ENCODE measurements around the gene TACR3. TPM values are rescaled to one million over a fixed set of nuclear protein-coding genes. Genes with fewer than 3 reads are reported as not detected.
A peak's percentile ranks its signal among the peaks of the same experiment; 100 is the strongest.
"Not testable (repeated sequence)": the region's sequence is repeated elsewhere in the genome, so short reads cannot be mapped to it uniquely, and the experiment has no call there.

The TACR3 gene
- total and polyA plus RNA-seq, 4 donors = 1.2 to 8.2 (median 5.1) TPM

- H3K36me3 ChIP-seq (ENCODE audit: control insufficient read depth, insufficient read depth, low read length) = no peaks in the 10 kb centered on the region
- H3K4me1 ChIP-seq (ENCODE audit: control insufficient read depth, insufficient read depth, low read length) = no peaks in the 10 kb centered on the region
- no peak overlapping the region for H3K27ac ChIP-seq (ENCODE audit: low read depth, low read length)
- no peaks in the 10 kb centered on the region for H3K9me3 ChIP-seq (ENCODE audit: control insufficient read depth, insufficient read depth, low read length)
- no peaks in the 10 kb centered on the region for H3K27me3 ChIP-seq (ENCODE audit: control insufficient read depth, insufficient read depth, low read length)
- no peak for DNase-seq (ENCODE audit: low read depth in 4 of 6, low spot score in 6 of 6)
- no peak overlapping the region for H3K4me3 ChIP-seq (ENCODE audit: low read depth, low read length)
Measured at GRCh38 chr4:103692615-103693014, 27.2 kb downstream of the TACR3 start.

- DNase-seq (ENCODE audit: low read depth in 4 of 6, low spot score in 6 of 6) = no peak
- no peaks in the 10 kb centered on the region for H3K27me3 ChIP-seq (ENCODE audit: control insufficient read depth, insufficient read depth, low read length)
- no peaks in the 10 kb centered on the region for H3K4me1 ChIP-seq (ENCODE audit: control insufficient read depth, insufficient read depth, low read length)
- peaks cover 4% of the 10 kb centered on the region for H3K9me3 ChIP-seq (ENCODE audit: control insufficient read depth, insufficient read depth, low read length)
- no peaks in the 10 kb centered on the region for H3K36me3 ChIP-seq (ENCODE audit: control insufficient read depth, insufficient read depth, low read length)
- 86% methylated on average over 2 of the region's 2 CpGs for WGBS (ENCODE audit: insufficient coverage)
- no peak overlapping the region for H3K4me3 ChIP-seq (ENCODE audit: low read depth, low read length)
- no peak overlapping the region for H3K27ac ChIP-seq (ENCODE audit: low read depth, low read length)
Measured at GRCh38 chr4:103673983-103674382, 45.8 kb downstream of the TACR3 start.

- H3K4me1 ChIP-seq (ENCODE audit: control insufficient read depth, insufficient read depth, low read length); H3K36me3 ChIP-seq (ENCODE audit: control insufficient read depth, insufficient read depth, low read length); DNase-seq (ENCODE audit: low read depth in 4 of 6, low spot score in 6 of 6); H3K9me3 ChIP-seq (ENCODE audit: control insufficient read depth, insufficient read depth, low read length); H3K27ac ChIP-seq (ENCODE audit: low read depth, low read length); H3K4me3 ChIP-seq (ENCODE audit: low read depth, low read length); H3K27me3 ChIP-seq (ENCODE audit: control insufficient read depth, insufficient read depth, low read length): not testable (repeated sequence)
Measured at GRCh38 chr4:103666764-103667163, 53.0 kb downstream of the TACR3 start.

GRCh38 chr4:103664436-103665075 is 55.2 kb downstream of the TACR3 start:
- DNase-seq (ENCODE audit: low read depth in 4 of 6, low spot score in 6 of 6) = no peak
- H3K27me3 ChIP-seq (ENCODE audit: control insufficient read depth, insufficient read depth, low read length) = no peaks in the 10 kb centered on the region
- H3K4me1 ChIP-seq (ENCODE audit: control insufficient read depth, insufficient read depth, low read length) = no peaks in the 10 kb centered on the region
- H3K4me3 ChIP-seq (ENCODE audit: low read depth, low read length) = no peak overlapping the region
- H3K27ac ChIP-seq (ENCODE audit: low read depth, low read length) = no peak overlapping the region
- no peaks in the 10 kb centered on the region for H3K9me3 ChIP-seq (ENCODE audit: control insufficient read depth, insufficient read depth, low read length)
- H3K36me3 ChIP-seq (ENCODE audit: control insufficient read depth, insufficient read depth, low read length) = no peaks in the 10 kb centered on the region
- WGBS (ENCODE audit: insufficient coverage) = 75% methylated on average over 1 of the region's 2 CpGs

GRCh38 chr4:103648541-103648940 is 71.2 kb downstream of the TACR3 start:
- Histone ChIP-seq H3K27ac (ENCODE audit: low read depth, low read length) (no peak overlapping the region), H3K4me1 (ENCODE audit: control insufficient read depth, insufficient read depth, low read length) (no peaks in the 10 kb centered on the region), H3K4me3 (ENCODE audit: low read depth, low read length) (no peak overlapping the region), H3K27me3 (ENCODE audit: control insufficient read depth, insufficient read depth, low read length) (no peaks in the 10 kb centered on the region), H3K9me3 (ENCODE audit: control insufficient read depth, insufficient read depth, low read length) (no peaks in the 10 kb centered on the region), H3K36me3 (ENCODE audit: control insufficient read depth, insufficient read depth, low read length) (no peaks in the 10 kb centered on the region)
- DNase-seq (ENCODE audit: low read depth in 4 of 6, low spot score in 6 of 6) = no peak

- Histone ChIP-seq H3K36me3 (ENCODE audit: control insufficient read depth, insufficient read depth, low read length) (no peaks in the 10 kb centered on the region), H3K27ac (ENCODE audit: low read depth, low read length) (no peak overlapping the region), H3K4me1 (ENCODE audit: control insufficient read depth, insufficient read depth, low read length) (no peaks in the 10 kb centered on the region), H3K27me3 (ENCODE audit: control insufficient read depth, insufficient read depth, low read length) (no peaks in the 10 kb centered on the region), H3K9me3 (ENCODE audit: control insufficient read depth, insufficient read depth, low read length) (peaks cover 2% of the 10 kb centered on the region), H3K4me3 (ENCODE audit: low read depth, low read length) (no peak overlapping the region)
- DNase-seq (ENCODE audit: low read depth in 4 of 6, low spot score in 6 of 6) = no peak
- no CpG with 5 or more reads among the region's 4 CpGs for WGBS (ENCODE audit: insufficient coverage)
Measured at GRCh38 chr4:103645991-103646390, 73.8 kb downstream of the TACR3 start.

- H3K27me3 ChIP-seq (ENCODE audit: control insufficient read depth, insufficient read depth, low read length) = no peaks in the 10 kb centered on the region
- H3K4me1 ChIP-seq (ENCODE audit: control insufficient read depth, insufficient read depth, low read length) = no peaks in the 10 kb centered on the region
- no peak overlapping the region for H3K27ac ChIP-seq (ENCODE audit: low read depth, low read length)
- WGBS (ENCODE audit: insufficient coverage) = 17% methylated on average over 1 of the region's 1 CpG
- no peaks in the 10 kb centered on the region for H3K36me3 ChIP-seq (ENCODE audit: control insufficient read depth, insufficient read depth, low read length)
- peak in 2 of 6 donors; percentile 21 to 30 for DNase-seq (ENCODE audit: low read depth in 4 of 6, low spot score in 6 of 6)
- H3K9me3 ChIP-seq (ENCODE audit: control insufficient read depth, insufficient read depth, low read length) = no peaks in the 10 kb centered on the region
- H3K4me3 ChIP-seq (ENCODE audit: low read depth, low read length) = no peak overlapping the region
Measured at GRCh38 chr4:103634236-103634635, 85.5 kb downstream of the TACR3 start.

GRCh38 chr4:103626296-103626695 is 93.5 kb downstream of the TACR3 start:
- WGBS (ENCODE audit: insufficient coverage) = 92% methylated on average over 3 of the region's 6 CpGs
- DNase-seq (ENCODE audit: low read depth in 4 of 6, low spot score in 6 of 6) = no peak
- Histone ChIP-seq H3K27ac (ENCODE audit: low read depth, low read length) (no peak overlapping the region), H3K27me3 (ENCODE audit: control insufficient read depth, insufficient read depth, low read length) (no peaks in the 10 kb centered on the region), H3K4me3 (ENCODE audit: low read depth, low read length) (no peak overlapping the region), H3K36me3 (ENCODE audit: control insufficient read depth, insufficient read depth, low read length) (no peaks in the 10 kb centered on the region), H3K4me1 (ENCODE audit: control insufficient read depth, insufficient read depth, low read length) (no peaks in the 10 kb centered on the region), H3K9me3 (ENCODE audit: control insufficient read depth, insufficient read depth, low read length) (no peaks in the 10 kb centered on the region)

GRCh38 chr4:103591841-103592240 is 127.9 kb downstream of the TACR3 start:
- no CpG with 5 or more reads among the region's 3 CpGs for WGBS (ENCODE audit: insufficient coverage)

GRCh38 chr4:103567591-103567990 is 152.2 kb downstream of the TACR3 start:
- whole genome bisulfite sequencing (ENCODE audit: insufficient coverage) = 90% methylated on average over 3 of the region's 4 CpGs
- no peak for DNase-seq (ENCODE audit: low read depth in 4 of 6, low spot score in 6 of 6)
- Histone ChIP-seq H3K9me3 (ENCODE audit: control insufficient read depth, insufficient read depth, low read length) (no peaks in the 10 kb centered on the region), H3K36me3 (ENCODE audit: control insufficient read depth, insufficient read depth, low read length) (no peaks in the 10 kb centered on the region), H3K4me1 (ENCODE audit: control insufficient read depth, insufficient read depth, low read length) (no peaks in the 10 kb centered on the region), H3K4me3 (ENCODE audit: low read depth, low read length) (no peak overlapping the region), H3K27ac (ENCODE audit: low read depth, low read length) (no peak overlapping the region), H3K27me3 (ENCODE audit: control insufficient read depth, insufficient read depth, low read length) (no peaks in the 10 kb centered on the region)

More at GRCh38 chr4:103591841-103592240, 127.9 kb downstream of the TACR3 start:
- no peaks in the 10 kb centered on the region for H3K27me3 ChIP-seq (ENCODE audit: control insufficient read depth, insufficient read depth, low read length)
- no peaks in the 10 kb centered on the region for H3K9me3 ChIP-seq (ENCODE audit: control insufficient read depth, insufficient read depth, low read length)
- no peaks in the 10 kb centered on the region for H3K36me3 ChIP-seq (ENCODE audit: control insufficient read depth, insufficient read depth, low read length)
- H3K4me1 ChIP-seq (ENCODE audit: control insufficient read depth, insufficient read depth, low read length) = no peaks in the 10 kb centered on the region
- H3K4me3 ChIP-seq (ENCODE audit: low read depth, low read length) = no peak overlapping the region
- no peak overlapping the region for H3K27ac ChIP-seq (ENCODE audit: low read depth, low read length)
- no peak for DNase-seq (ENCODE audit: low read depth in 4 of 6, low spot score in 6 of 6)
